ENCODE data around the gene ZNF778. TPM values are rescaled to one million over a fixed set of nuclear protein-coding genes. Genes with fewer than 3 reads are reported as not detected.

ZNF778 gene
- total and polyA plus RNA-seq, 2 of the 8 experiments (the other 6 are each of a cell fraction or from before 2014, with no cell fraction given): 9.5 to 21.9 TPM

DNA sequence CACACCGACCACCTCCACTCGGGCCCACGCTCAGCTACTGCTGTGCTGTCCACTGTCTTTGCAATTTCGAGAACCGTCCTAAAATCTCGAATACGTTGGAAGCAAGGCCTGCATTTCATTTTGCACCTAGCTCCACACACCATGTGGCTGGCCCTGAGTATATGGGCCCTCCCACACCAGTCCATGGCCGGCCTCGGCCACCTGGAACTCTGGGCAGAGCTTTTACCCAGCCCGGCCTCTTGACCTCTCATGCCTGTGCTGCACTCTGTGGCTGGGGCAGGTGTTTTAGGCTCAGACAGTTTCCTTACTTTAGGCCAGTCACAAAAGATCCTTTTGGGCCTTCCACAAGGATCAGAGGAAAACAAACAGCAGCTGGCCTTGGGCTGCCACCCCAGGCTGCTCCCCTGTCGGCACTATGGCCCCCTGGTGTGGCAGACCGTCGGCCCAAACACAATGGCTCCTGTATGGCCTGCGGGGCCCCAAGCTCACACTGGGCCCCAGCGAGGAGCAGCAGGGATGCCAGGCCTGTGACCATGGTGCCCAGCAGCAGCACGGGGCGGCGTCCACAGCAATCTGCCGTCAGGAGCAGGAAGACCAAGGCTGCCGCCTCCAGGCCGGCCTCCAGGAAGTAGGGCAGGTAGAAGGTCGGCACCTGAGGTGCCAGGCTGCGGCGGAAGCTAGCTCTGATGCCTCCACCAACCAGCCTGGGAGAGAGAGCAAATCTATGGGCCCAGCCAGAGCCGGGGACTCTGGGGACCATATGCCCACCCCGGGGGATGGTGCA, 19.7 kb upstream of the ZNF778 start (continued):
- no peak for TF ChIP-seq RNF2 (IDR thresholded peaks at IDR 0.05; ENCODE audit: borderline replicate concordance, low read depth, low read length, missing control alignments, poor library complexity, severe bottlenecking)
- TF ChIP-seq CHD1 (IDR thresholded peaks at IDR 0.05; ENCODE audit: low read depth, low read length): no peak
- no peak for TF ChIP-seq SAP30 (IDR thresholded peaks at IDR 0.05; ENCODE audit: insufficient read depth, insufficient replicate concordance, low read length)
